ENCODE data around the gene CERK.
"Not testable (repeated sequence)": the region's sequence is repeated elsewhere in the genome, so short reads cannot be mapped to it uniquely, and the experiment has no call there.

The CERK gene

GRCh38 chr22:46737976-46738646 lies at the start of gene CERK:
TSS of gene CERK (minus strand) at chr22:46738252. CDS start at chr22:46738148, 104 bp downstream.
- Histone ChIP-seq H3K27ac (peak within 1 kb of the TSS; percentile 47), H3K4me3 (ENCODE audit: low read depth, low read length) (peak within 1 kb of the TSS; percentile 67), H3K27me3 (replicated peaks) (no peaks in the 10 kb centered on the region), H3K36me3 (replicated peaks) (no peaks in the 10 kb centered on the region)
- DNase-seq, result no peak
- in situ Hi-C loops (cut with HindIII; ENCODE audit: low pct_ligation_motif_present, low sequenced_read_pairs), result no loop called here
- TF ChIP-seq, protein P1, sequence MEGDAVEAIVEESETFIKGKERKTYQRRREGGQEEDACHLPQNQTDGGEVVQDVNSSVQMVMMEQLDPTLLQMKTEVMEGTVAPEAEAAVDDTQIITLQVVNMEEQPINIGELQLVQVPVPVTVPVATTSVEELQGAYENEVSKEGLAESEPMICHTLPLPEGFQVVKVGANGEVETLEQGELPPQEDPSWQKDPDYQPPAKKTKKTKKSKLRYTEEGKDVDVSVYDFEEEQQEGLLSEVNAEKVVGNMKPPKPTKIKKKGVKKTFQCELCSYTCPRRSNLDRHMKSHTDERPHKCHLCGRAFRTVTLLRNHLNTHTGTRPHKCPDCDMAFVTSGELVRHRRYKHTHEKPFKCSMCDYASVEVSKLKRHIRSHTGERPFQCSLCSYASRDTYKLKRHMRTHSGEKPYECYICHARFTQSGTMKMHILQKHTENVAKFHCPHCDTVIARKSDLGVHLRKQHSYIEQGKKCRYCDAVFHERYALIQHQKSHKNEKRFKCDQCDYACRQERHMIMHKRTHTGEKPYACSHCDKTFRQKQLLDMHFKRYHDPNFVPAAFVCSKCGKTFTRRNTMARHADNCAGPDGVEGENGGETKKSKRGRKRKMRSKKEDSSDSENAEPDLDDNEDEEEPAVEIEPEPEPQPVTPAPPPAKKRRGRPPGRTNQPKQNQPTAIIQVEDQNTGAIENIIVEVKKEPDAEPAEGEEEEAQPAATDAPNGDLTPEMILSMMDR (IDR thresholded peaks at IDR 0.05; ENCODE audit: low read depth, low read length, missing control alignments), result no peak

GRCh38 chr22:46783721-46784120 lies 45.7 kb upstream of the CERK start:
- Histone ChIP-seq H3K4me3 (ENCODE audit: low read depth, low read length) (no peak overlapping the region), H3K36me3 (replicated peaks) (no peaks in the 10 kb centered on the region), H3K27me3 (replicated peaks) (no peaks in the 10 kb centered on the region), H3K27ac (no peak overlapping the region)
- DNase-seq, result no peak
- TF ChIP-seq, protein P1 (IDR thresholded peaks at IDR 0.05; ENCODE audit: low read depth, low read length, missing control alignments), result no peak
- in situ Hi-C loops (cut with HindIII; ENCODE audit: low pct_ligation_motif_present, low sequenced_read_pairs), result no loop called here

- in situ Hi-C loops (cut with HindIII; ENCODE audit: low pct_ligation_motif_present, low sequenced_read_pairs), result not testable (repeated sequence)
Measured at GRCh38 chr22:46782200-46782599, 44.1 kb upstream of the CERK start.

DNA sequence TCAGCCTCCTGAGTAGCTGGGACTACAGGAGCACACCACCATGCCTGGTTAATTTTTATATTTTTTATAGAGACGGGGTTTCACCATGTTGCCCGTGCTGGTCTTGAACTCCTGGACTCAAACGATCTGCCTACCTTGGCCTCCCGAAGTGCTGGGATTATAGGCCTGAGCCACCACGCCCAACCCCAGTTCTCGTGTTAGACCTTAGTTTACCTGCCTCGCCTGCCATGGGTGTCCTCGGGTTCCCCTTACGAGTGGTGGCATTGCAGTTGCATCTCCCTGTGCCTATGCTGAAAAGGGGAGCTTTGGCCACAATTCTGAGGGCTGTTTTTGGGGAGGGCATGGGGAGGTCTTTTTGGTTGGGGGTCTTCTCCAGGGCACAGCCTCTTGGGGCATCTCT lies 43.2 kb upstream of the CERK start:
- Histone ChIP-seq H3K27me3 (replicated peaks) (no peaks in the 10 kb centered on the region), H3K4me3 (ENCODE audit: low read depth, low read length) (no peak overlapping the region), H3K36me3 (replicated peaks) (no peaks in the 10 kb centered on the region), H3K27ac (no peak overlapping the region)
- TF ChIP-seq, protein P1 (IDR thresholded peaks at IDR 0.05; ENCODE audit: low read depth, low read length, missing control alignments), result no peak
- no peak for DNase-seq
- in situ Hi-C loops (cut with HindIII; ENCODE audit: low pct_ligation_motif_present, low sequenced_read_pairs), result no loop called here

More at GRCh38 chr22:46782200-46782599, 44.1 kb upstream of the CERK start:
- not testable (repeated sequence) for H3K36me3 ChIP-seq (replicated peaks); DNase-seq; H3K27me3 ChIP-seq (replicated peaks); H3K27ac ChIP-seq; H3K4me3 ChIP-seq (ENCODE audit: low read depth, low read length)

GRCh38 chr22:46780453-46780852 lies 42.4 kb upstream of the CERK start:
- Histone ChIP-seq H3K4me3 (ENCODE audit: low read depth, low read length) (no peak overlapping the region), H3K27me3 (replicated peaks) (no peaks in the 10 kb centered on the region), H3K36me3 (replicated peaks) (no peaks in the 10 kb centered on the region), H3K27ac (no peak overlapping the region)
- DNase-seq, result no peak
- TF ChIP-seq, protein P1 (IDR thresholded peaks at IDR 0.05; ENCODE audit: low read depth, low read length, missing control alignments), result no peak
- in situ Hi-C loops (cut with HindIII; ENCODE audit: low pct_ligation_motif_present, low sequenced_read_pairs), result no loop called here

DNA sequence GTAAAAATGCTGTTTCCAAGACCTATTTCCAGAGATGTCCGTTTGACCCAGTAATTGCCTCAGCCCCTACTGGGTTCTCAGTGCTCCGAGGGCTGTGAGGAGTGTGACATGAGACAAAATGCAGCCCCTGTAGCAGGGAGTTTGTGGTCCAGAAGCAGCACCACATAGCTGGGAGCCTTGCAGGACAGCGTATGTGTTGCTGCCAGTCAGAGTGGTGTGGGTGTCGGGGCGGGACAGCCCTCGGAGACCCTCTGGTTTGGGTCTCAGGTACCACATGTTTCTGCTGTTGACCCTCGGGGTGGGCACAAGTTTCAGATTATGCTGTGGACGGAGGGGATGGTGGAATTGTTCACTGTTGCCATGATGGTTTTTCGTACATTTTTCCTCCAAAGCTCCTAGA lies 41.6 kb upstream of the CERK start:
- TF ChIP-seq, protein P1 (IDR thresholded peaks at IDR 0.05; ENCODE audit: low read depth, low read length, missing control alignments), result no peak
- Histone ChIP-seq H3K4me3 (ENCODE audit: low read depth, low read length) (no peak overlapping the region), H3K27me3 (replicated peaks) (no peaks in the 10 kb centered on the region), H3K27ac (no peak overlapping the region), H3K36me3 (replicated peaks) (no peaks in the 10 kb centered on the region)
- DNase-seq, result no peak
- in situ Hi-C loops (cut with HindIII; ENCODE audit: low pct_ligation_motif_present, low sequenced_read_pairs), result no loop called here
